Hepatocyte (in vitro differentiated cells): ENCODE measurements around the gene ELF3. TPM values are rescaled to one million over a fixed set of nuclear protein-coding genes. Genes with fewer than 3 reads are reported as not detected.

ENCODE experiments used
- DNase-seq: peaks from one replicate; pipeline ENCODE4 v3.0.0-alpha.2; 2016; ENCODE audit warnings: low spot score
- H2AFZ ChIP-seq: fragments of 200-600 bp; sonication (generic); 2 replicates; pipeline ENCODE4 v1.6.0; 2016; ENCODE audit warnings: antibody characterized with exemption, mild to moderate bottlenecking
- H3K27ac ChIP-seq: fragments of 200-600 bp; sonication (generic); 2 replicates; pipeline ENCODE4 v1.5.1; 2016; ENCODE audit warnings: mild to moderate bottlenecking
- H3K27me3 ChIP-seq: fragments of 200-600 bp; sonication (generic); 2 replicates; pipeline ENCODE4 v1.6.1; 2016
- H3K36me3 ChIP-seq: fragments of 200-600 bp; sonication (generic); replicated peaks from 2 replicates; pipeline ENCODE4 v1.5.1; 2016; ENCODE audit warnings: low read depth; ENCODE audit not compliant: insufficient read depth
- H3K4me1 ChIP-seq: fragments of 200-600 bp; sonication (generic); 2 replicates; pipeline ENCODE4 v1.5.1; 2016; ENCODE audit warnings: mild to moderate bottlenecking, moderate library complexity; ENCODE audit not compliant: insufficient read depth
- H3K4me2 ChIP-seq: fragments of 200-600 bp; sonication (generic); 2 replicates; pipeline ENCODE4 v1.6.0; 2016
- H3K4me3 ChIP-seq: fragments of 200-600 bp; sonication (generic); 2 replicates; pipeline ENCODE4 v1.5.1; 2016; ENCODE audit warnings: mild to moderate bottlenecking
- H3K79me2 ChIP-seq: fragments of 200-600 bp; sonication (generic); 2 replicates; pipeline ENCODE4 v1.6.0; 2017; ENCODE audit warnings: mild to moderate bottlenecking
- H3K9me2 ChIP-seq: fragments of 200-600 bp; sonication (generic); replicated peaks from 2 replicates; pipeline ENCODE4 v1.6.0; 2017; ENCODE audit warnings: mild to moderate bottlenecking; ENCODE audit not compliant: insufficient read depth
- H3K9me3 ChIP-seq: fragments of 200-600 bp; sonication (generic); 2 replicates; pipeline ENCODE4 v1.5.1; 2016; ENCODE audit warnings: low read depth, mild to moderate bottlenecking
- H4K20me1 ChIP-seq: fragments of 200-600 bp; sonication (generic); 2 replicates; pipeline ENCODE4 v1.6.0; 2016; ENCODE audit warnings: mild to moderate bottlenecking; ENCODE audit not compliant: insufficient read depth, poor library complexity, severe bottlenecking
- CTCF ChIP-seq: fragments of 200-600 bp; sonication (generic); IDR thresholded peaks from 2 replicates; pipeline ENCODE4 v1.5.1; 2016; ENCODE audit warnings: antibody characterized with exemption, mild to moderate bottlenecking; ENCODE audit not compliant: poor library complexity
- EZH2 ChIP-seq: fragments of 200-600 bp; sonication (generic); IDR thresholded peaks from 2 replicates; pipeline ENCODE4 v1.6.1; 2016; ENCODE audit warnings: antibody characterized with exemption, mild to moderate bottlenecking, borderline replicate concordance
- EZH2phosphoT487 ChIP-seq: fragments of 200-600 bp; sonication (generic); IDR thresholded peaks from one replicate; pipeline ENCODE4 v1.6.1; 2018; ENCODE audit warnings: antibody characterized with exemption, mild to moderate bottlenecking, low read depth, moderate library complexity; ENCODE audit not compliant: unreplicated experiment, severe bottlenecking
- WGBS: methylation state at CpG from one replicate; pipeline ENCODE4 v1.1.6; 2016; ENCODE audit warnings: low lambda C conversion rate; ENCODE audit errors: missing lambda C conversion rate; 5-methylcytosine and 5-hydroxymethylcytosine counted together
- polyA plus RNA-seq: library from polyadenylated mRNA; unstranded; fragments of >200 nt; fragmentation: Nextera tagmentation; extraction: Ambion mirVana; gene quantifications from 2 replicates; pipeline ENCODE4 v1.2.1, GENCODE V29; 2016
- total RNA-seq: library from RNA; depleted of rRNA; stranded (reverse); fragments of >200 nt; gene quantifications from 2 replicates; pipeline ENCODE4 v1.2.3, GENCODE V29; 2014

ELF3 gene
- total and polyA plus RNA-seq, 2 experiments from 2014 or later, result 333 to 367 TPM

GRCh38 chr1:201968202-201968925 lies 42.0 kb upstream of the ELF3 start:
- no peak for DNase-seq
- H3K79me2 ChIP-seq, result peaks cover 11% of the 10 kb centered on the region
- no peak overlapping the region for H3K4me3 ChIP-seq
- H3K9me3 ChIP-seq, result no peaks in the 10 kb centered on the region
- no peaks in the 10 kb centered on the region for H3K9me2 ChIP-seq
- H3K4me1 ChIP-seq, result no peaks in the 10 kb centered on the region
- 96% methylated on average over 16 of the region's 16 CpGs for WGBS
- no peak overlapping the region for H2AFZ ChIP-seq
- no peak for TF ChIP-seq CTCF
- no peak for TF ChIP-seq EZH2
- TF ChIP-seq EZH2phosphoT487, result no peak
- no peaks in the 10 kb centered on the region for H4K20me1 ChIP-seq
- no peak overlapping the region for H3K4me2 ChIP-seq
- H3K27ac ChIP-seq, result no peak overlapping the region
- H3K27me3 ChIP-seq, result no peaks in the 10 kb centered on the region
- H3K36me3 ChIP-seq, result no peaks in the 10 kb centered on the region

GRCh38 chr1:201970334-201971159 lies 39.8 kb upstream of the ELF3 start:
- DNase-seq, result no peak
- Histone ChIP-seq H3K36me3 (no peaks in the 10 kb centered on the region), H3K79me2 (peaks cover 6% of the 10 kb centered on the region), H3K27ac (no peak overlapping the region), H2AFZ (no peak overlapping the region), H3K9me3 (no peaks in the 10 kb centered on the region), H3K4me3 (no peak overlapping the region), H3K27me3 (no peaks in the 10 kb centered on the region), H3K4me2 (no peak overlapping the region), H3K9me2 (no peaks in the 10 kb centered on the region), H4K20me1 (no peaks in the 10 kb centered on the region), H3K4me1 (no peaks in the 10 kb centered on the region)
- TF ChIP-seq EZH2phosphoT487 (no peak), CTCF (no peak), EZH2 (no peak)
- 74% methylated on average over 9 of the region's 9 CpGs for WGBS

- H3K9me2 ChIP-seq, result no peaks in the 10 kb centered on the region
- H3K9me3 ChIP-seq, result no peaks in the 10 kb centered on the region
- peak overlapping the region; percentile 99 for H3K4me3 ChIP-seq
- peak; percentile 85 for DNase-seq
- H3K4me2 ChIP-seq, result peak overlapping the region; percentile 84
- H3K79me2 ChIP-seq, result peaks cover 37% of the 10 kb centered on the region
- peak overlapping the region; percentile 66 for H2AFZ ChIP-seq
- no peaks in the 10 kb centered on the region for H3K27me3 ChIP-seq
- H4K20me1 ChIP-seq, result peaks cover 13% of the 10 kb centered on the region
- H3K27ac ChIP-seq, result peak overlapping the region; percentile 91
- peaks cover 9% of the 10 kb centered on the region for H3K4me1 ChIP-seq
- H3K36me3 ChIP-seq, result no peaks in the 10 kb centered on the region
- TF ChIP-seq EZH2phosphoT487 (no peak), CTCF (no peak), EZH2 (no peak)
- 17% methylated on average over 19 of the region's 31 CpGs for WGBS
These were observed 28.2 kb upstream of the ELF3 start for GRCh38 chr1:201982082-201982622.
